Renal cortical epithelial cell (primary cell): Measurements from ENCODE around the gene NUP43. TPM values are rescaled to one million over a fixed set of nuclear protein-coding genes. Genes with fewer than 3 reads are reported as not detected.
A peak's percentile ranks its signal among the peaks of the same experiment; 100 is the strongest.
"Not testable (repeated sequence)": the region's sequence is repeated elsewhere in the genome, so short reads cannot be mapped to it uniquely, and the experiment has no call there.

Experiments used
- DNase-seq: peaks from one replicate; pipeline ENCODE4 v3.0.0-alpha.2; 2011; ENCODE audit warnings: low read depth
- total RNA-seq: library from RNA; depleted of rRNA; stranded (reverse); fragments of >200 nt; gene quantifications from 2 replicates; pipeline ENCODE4 v1.2.3, GENCODE V29; 2014

Gene NUP43
- total RNA-seq, 1 donor from 2014 or later, result 29.3 TPM

- not testable (repeated sequence) for DNase-seq
Observed at GRCh38 chr6:149749082-149749593, 2.8 kb upstream of the NUP43 start.

- not testable (repeated sequence) for DNase-seq
Observed at GRCh38 chr6:149745252-149745651, 1.1 kb downstream of the NUP43 start.

- no peak for DNase-seq
Observed at GRCh38 chr6:149734915-149735314, 11.4 kb downstream of the NUP43 start.

GRCh38 chr6:149733089-149733720 is 13.1 kb downstream of the NUP43 start:
- DNase-seq, result no peak

GRCh38 chr6:149729824-149730223 is 16.5 kb downstream of the NUP43 start:
- no peak for DNase-seq

GRCh38 chr6:149728499-149729234 is 17.7 kb downstream of the NUP43 start:
- no peak for DNase-seq

- DNase-seq, result no peak
Observed at GRCh38 chr6:149727793-149728498, 18.4 kb downstream of the NUP43 start.

- no peak for DNase-seq
Observed at GRCh38 chr6:149725785-149726184, 20.5 kb downstream of the NUP43 start.

- peak; percentile 94 for DNase-seq
Observed at GRCh38 chr6:149723771-149724417, 22.4 kb downstream of the NUP43 start.

- no peak for DNase-seq
Observed at GRCh38 chr6:149723262-149723661, 23.1 kb downstream of the NUP43 start.

- no peak for DNase-seq
Observed at GRCh38 chr6:149719531-149719930, 26.8 kb downstream of the NUP43 start.

- DNase-seq, result peak; percentile 75
Observed at GRCh38 chr6:149717588-149718458, 28.5 kb downstream of the NUP43 start, which contains the start of gene LATS1. Gene LATS1 (minus strand): TSS chr6:149718101. CDS start chr6:149702126, 15,975 bp downstream.

- DNase-seq, result no peak
Observed at GRCh38 chr6:149717255-149717587, 29.1 kb downstream of the NUP43 start.

GRCh38 chr6:149716181-149716963 is 30.0 kb downstream of the NUP43 start:
- DNase-seq, result peak; percentile 42

- no peak for DNase-seq
Observed at GRCh38 chr6:149714442-149714841, 31.9 kb downstream of the NUP43 start.

- DNase-seq, result no peak
Observed at GRCh38 chr6:149711711-149712110, 34.6 kb downstream of the NUP43 start.

GRCh38 chr6:149701714-149702113 is 44.6 kb downstream of the NUP43 start:
- DNase-seq, result peak; percentile 7

- no peak for DNase-seq
Observed at GRCh38 chr6:149699150-149699549, 47.2 kb downstream of the NUP43 start.

- no peak for DNase-seq
Observed at GRCh38 chr6:149698175-149698574, 48.2 kb downstream of the NUP43 start.

- no peak for DNase-seq
Observed at GRCh38 chr6:149696901-149697300, 49.4 kb downstream of the NUP43 start.
